PC-3 (cell line): ENCODE results near the gene EPHB1.

Experiments
- CTCF ChIP-seq: fragments of 300-600 bp; sonication (generic); conservative IDR thresholded peaks from 2 replicates; pipeline ENCODE4 v1.5.1; 2017; ENCODE audit warnings: antibody characterized with exemption, low read depth, mild to moderate bottlenecking, low read length
- EZH2 ChIP-seq: fragments of 300-600 bp; sonication (generic); IDR thresholded peaks from one replicate; pipeline ENCODE4 v1.6.1; 2017; ENCODE audit warnings: antibody characterized with exemption, mild to moderate bottlenecking, low read length; ENCODE audit not compliant: unreplicated experiment

DNA sequence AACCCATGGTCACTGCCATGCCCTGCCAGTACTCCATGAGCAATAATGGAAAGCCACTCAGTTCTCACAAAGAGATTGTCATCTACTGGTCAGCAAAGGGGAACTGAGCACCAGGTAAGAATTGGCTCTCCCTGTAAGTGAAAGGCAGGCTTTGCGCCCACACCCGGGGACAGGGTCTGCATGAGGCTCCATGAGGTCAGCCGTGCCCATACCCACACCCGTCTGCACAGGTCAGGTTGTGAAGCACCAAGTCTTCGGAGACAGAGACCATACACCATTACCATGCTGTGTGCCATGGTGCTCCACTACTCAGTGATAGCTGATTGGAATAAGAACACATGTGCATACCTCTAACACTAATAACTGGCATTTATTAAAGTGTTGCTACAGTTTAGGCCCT is 322.9 kb downstream of the EPHB1 start:
- TF ChIP-seq EZH2 = no peak
- no peak for TF ChIP-seq CTCF
